ENCODE data around the gene IFI35.

DNA sequence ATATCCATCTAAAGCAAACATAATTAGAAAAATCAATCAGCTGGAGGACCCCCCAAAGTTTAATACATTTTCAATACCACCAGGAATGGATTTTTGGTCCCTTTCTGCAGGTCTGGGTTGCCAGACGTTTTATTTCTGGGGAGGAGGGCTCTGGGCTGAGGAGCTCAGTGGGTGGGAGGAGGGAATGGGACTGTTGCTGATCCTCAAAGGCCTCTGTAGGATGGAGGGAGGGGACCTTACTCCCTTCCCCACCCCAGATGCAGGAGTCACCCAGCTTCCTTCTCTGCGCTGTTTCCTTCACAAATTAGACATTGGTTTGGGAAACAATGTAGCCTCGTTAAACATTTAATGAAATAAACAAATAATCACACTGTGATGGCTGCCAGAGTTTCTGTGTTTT lies 25.1 kb downstream of the IFI35 start:
- TF ChIP-seq POLR2AphosphoS5 (IDR thresholded peaks at IDR 0.05; ENCODE audit: low read depth, low read length), result no peak
- no peak for TF ChIP-seq YY1 (IDR thresholded peaks at IDR 0.05; ENCODE audit: low read depth)
- TF ChIP-seq, protein P1, sequence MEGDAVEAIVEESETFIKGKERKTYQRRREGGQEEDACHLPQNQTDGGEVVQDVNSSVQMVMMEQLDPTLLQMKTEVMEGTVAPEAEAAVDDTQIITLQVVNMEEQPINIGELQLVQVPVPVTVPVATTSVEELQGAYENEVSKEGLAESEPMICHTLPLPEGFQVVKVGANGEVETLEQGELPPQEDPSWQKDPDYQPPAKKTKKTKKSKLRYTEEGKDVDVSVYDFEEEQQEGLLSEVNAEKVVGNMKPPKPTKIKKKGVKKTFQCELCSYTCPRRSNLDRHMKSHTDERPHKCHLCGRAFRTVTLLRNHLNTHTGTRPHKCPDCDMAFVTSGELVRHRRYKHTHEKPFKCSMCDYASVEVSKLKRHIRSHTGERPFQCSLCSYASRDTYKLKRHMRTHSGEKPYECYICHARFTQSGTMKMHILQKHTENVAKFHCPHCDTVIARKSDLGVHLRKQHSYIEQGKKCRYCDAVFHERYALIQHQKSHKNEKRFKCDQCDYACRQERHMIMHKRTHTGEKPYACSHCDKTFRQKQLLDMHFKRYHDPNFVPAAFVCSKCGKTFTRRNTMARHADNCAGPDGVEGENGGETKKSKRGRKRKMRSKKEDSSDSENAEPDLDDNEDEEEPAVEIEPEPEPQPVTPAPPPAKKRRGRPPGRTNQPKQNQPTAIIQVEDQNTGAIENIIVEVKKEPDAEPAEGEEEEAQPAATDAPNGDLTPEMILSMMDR (IDR thresholded peaks at IDR 0.05), result no peak
- TF ChIP-seq EZH2phosphoT487 (IDR thresholded peaks at IDR 0.05; ENCODE audit: borderline replicate concordance, low read depth), result no peak
- TF ChIP-seq, protein P2, sequence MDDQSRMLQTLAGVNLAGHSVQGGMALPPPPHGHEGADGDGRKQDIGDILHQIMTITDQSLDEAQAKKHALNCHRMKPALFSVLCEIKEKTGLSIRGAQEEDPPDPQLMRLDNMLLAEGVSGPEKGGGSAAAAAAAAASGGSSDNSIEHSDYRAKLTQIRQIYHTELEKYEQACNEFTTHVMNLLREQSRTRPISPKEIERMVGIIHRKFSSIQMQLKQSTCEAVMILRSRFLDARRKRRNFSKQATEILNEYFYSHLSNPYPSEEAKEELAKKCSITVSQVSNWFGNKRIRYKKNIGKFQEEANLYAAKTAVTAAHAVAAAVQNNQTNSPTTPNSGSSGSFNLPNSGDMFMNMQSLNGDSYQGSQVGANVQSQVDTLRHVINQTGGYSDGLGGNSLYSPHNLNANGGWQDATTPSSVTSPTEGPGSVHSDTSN (IDR thresholded peaks at IDR 0.05), result no peak
- no peak for TF ChIP-seq FOXJ3 (CRISPR knock-in tag; IDR thresholded peaks at IDR 0.05)
- TF ChIP-seq EP300 (IDR thresholded peaks at IDR 0.05; ENCODE audit: borderline replicate concordance in 1 of 2, low read depth in 1 of 2, low read length in 1 of 2), result no peak
- TF ChIP-seq RAD21 (IDR thresholded peaks at IDR 0.05; ENCODE audit: low read length), result no peak
- TF ChIP-seq, protein P3, sequence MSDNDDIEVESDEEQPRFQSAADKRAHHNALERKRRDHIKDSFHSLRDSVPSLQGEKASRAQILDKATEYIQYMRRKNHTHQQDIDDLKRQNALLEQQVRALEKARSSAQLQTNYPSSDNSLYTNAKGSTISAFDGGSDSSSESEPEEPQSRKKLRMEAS (IDR thresholded peaks at IDR 0.05; ENCODE audit: low read depth), result no peak
- no peak for TF ChIP-seq SIN3A (IDR thresholded peaks at IDR 0.05; ENCODE audit: borderline replicate concordance, low read depth, low read length)
- no peak for TF ChIP-seq MEF2A (IDR thresholded peaks at IDR 0.05; ENCODE audit: borderline replicate concordance, low read depth)
- no peak for TF ChIP-seq JUND (IDR thresholded peaks at IDR 0.05)
- TF ChIP-seq, protein P4, sequence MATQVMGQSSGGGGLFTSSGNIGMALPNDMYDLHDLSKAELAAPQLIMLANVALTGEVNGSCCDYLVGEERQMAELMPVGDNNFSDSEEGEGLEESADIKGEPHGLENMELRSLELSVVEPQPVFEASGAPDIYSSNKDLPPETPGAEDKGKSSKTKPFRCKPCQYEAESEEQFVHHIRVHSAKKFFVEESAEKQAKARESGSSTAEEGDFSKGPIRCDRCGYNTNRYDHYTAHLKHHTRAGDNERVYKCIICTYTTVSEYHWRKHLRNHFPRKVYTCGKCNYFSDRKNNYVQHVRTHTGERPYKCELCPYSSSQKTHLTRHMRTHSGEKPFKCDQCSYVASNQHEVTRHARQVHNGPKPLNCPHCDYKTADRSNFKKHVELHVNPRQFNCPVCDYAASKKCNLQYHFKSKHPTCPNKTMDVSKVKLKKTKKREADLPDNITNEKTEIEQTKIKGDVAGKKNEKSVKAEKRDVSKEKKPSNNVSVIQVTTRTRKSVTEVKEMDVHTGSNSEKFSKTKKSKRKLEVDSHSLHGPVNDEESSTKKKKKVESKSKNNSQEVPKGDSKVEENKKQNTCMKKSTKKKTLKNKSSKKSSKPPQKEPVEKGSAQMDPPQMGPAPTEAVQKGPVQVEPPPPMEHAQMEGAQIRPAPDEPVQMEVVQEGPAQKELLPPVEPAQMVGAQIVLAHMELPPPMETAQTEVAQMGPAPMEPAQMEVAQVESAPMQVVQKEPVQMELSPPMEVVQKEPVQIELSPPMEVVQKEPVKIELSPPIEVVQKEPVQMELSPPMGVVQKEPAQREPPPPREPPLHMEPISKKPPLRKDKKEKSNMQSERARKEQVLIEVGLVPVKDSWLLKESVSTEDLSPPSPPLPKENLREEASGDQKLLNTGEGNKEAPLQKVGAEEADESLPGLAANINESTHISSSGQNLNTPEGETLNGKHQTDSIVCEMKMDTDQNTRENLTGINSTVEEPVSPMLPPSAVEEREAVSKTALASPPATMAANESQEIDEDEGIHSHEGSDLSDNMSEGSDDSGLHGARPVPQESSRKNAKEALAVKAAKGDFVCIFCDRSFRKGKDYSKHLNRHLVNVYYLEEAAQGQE (IDR thresholded peaks at IDR 0.05; ENCODE audit: low read depth, low read length), result no peak

All from SK-N-SH (cell line).